Stimulated activated naive CD4-positive, alpha-beta T cell (primary cell): ENCODE data around the gene CDK13.
A peak's percentile ranks its signal among the peaks of the same experiment; 100 is the strongest.
"Not testable (repeated sequence)": the region's sequence is repeated elsewhere in the genome, so short reads cannot be mapped to it uniquely, and the experiment has no call there.

Source experiments
- DNase-seq, 6 experiments: peaks; one replicate each; lab custom pipeline; 2025; lab: John Stamatoyannopoulos, UW

Gene CDK13

GRCh38 chr7:40097728-40098127 lies 147.7 kb downstream of the CDK13 start:
- DNase-seq, result no peak

GRCh38 chr7:40098810-40099209 lies 148.8 kb downstream of the CDK13 start:
- DNase-seq, result no peak

- DNase-seq, result no peak
These were observed 149.8 kb downstream of the CDK13 start for GRCh38 chr7:40099837-40100236.

GRCh38 chr7:40101201-40101600 lies 151.1 kb downstream of the CDK13 start:
- no peak for DNase-seq

GRCh38 chr7:40102897-40103296 lies 152.8 kb downstream of the CDK13 start:
- no peak for DNase-seq

GRCh38 chr7:40105879-40106473 lies 155.9 kb downstream of the CDK13 start:
- no peak for DNase-seq

GRCh38 chr7:40115936-40116335 lies 165.9 kb downstream of the CDK13 start:
- DNase-seq, result no peak

- not testable (repeated sequence) for DNase-seq
These were observed 167.1 kb downstream of the CDK13 start for GRCh38 chr7:40117199-40117598.

GRCh38 chr7:40118201-40118600 lies 168.1 kb downstream of the CDK13 start:
- not testable (repeated sequence) for DNase-seq

GRCh38 chr7:40120020-40120419 lies 170.0 kb downstream of the CDK13 start:
- DNase-seq, result no peak

GRCh38 chr7:40122100-40122939 lies 172.3 kb downstream of the CDK13 start:
- not testable (repeated sequence) for DNase-seq

GRCh38 chr7:40122940-40123254 lies 172.8 kb downstream of the CDK13 start:
- no peak for DNase-seq

- peak in 3 of 6 experiments; percentile 38 to 68 (median 66) for DNase-seq
These were observed 183.7 kb downstream of the CDK13 start for GRCh38 chr7:40133561-40134427.

- peak; percentile 78 to 97 (median 89) for DNase-seq
These were observed 184.6 kb downstream of the CDK13 start, which contains the start of the genes MPLKIP and SUGCT for GRCh38 chr7:40134428-40135316. TSS of gene MPLKIP (minus strand) at chr7:40134622. CDS start at chr7:40134567, 55 bp downstream. TSS of gene SUGCT (plus strand) at chr7:40135005.

GRCh38 chr7:40135317-40135610 lies 185.2 kb downstream of the CDK13 start:
- peak in 2 of 6 experiments; percentile 24 to 65 for DNase-seq

- DNase-seq, result no peak
These were observed 187.5 kb downstream of the CDK13 start for GRCh38 chr7:40137563-40137962.

GRCh38 chr7:40138973-40139372 lies 188.9 kb downstream of the CDK13 start:
- no peak for DNase-seq

- DNase-seq, result not testable (repeated sequence)
These were observed 189.8 kb downstream of the CDK13 start for GRCh38 chr7:40139891-40140290.

GRCh38 chr7:40141916-40142315 lies 191.9 kb downstream of the CDK13 start:
- not testable (repeated sequence) for DNase-seq

- DNase-seq, result not testable (repeated sequence)
These were observed 195.6 kb downstream of the CDK13 start for GRCh38 chr7:40145596-40146130.
